ENCODE results near the gene GHRH. TPM values are rescaled to one million over a fixed set of nuclear protein-coding genes. Genes with fewer than 3 reads are reported as not detected.

GHRH gene
- total and polyA plus RNA-seq, 8 donors: 0.80 TPM; not detected in 7

- no peak for FAIRE-seq
Measured at GRCh38 chr20:37243076-37243936, 18.3 kb downstream of the GHRH start.

GRCh38 chr20:37242503-37242902, 19.1 kb downstream of the GHRH start:
- WGBS, 2 donors: 54 to 63% methylated on average over 4 of the region's 4 CpGs
- Histone ChIP-seq H3K4me1 (no peaks in the 10 kb centered on the region), H3K4me3 (no peak overlapping the region), H3K9me3 (no peaks in the 10 kb centered on the region), H3K27ac (no peak overlapping the region), H3K27me3 (no peaks in the 10 kb centered on the region), H3K36me3 (peaks cover 0 to 63% (median 16%) of the 10 kb centered on the region in 3 donors)
- DNase-seq (no peak), FAIRE-seq (no peak), ATAC-seq (no peak)
- TF ChIP-seq, protein P1, sequence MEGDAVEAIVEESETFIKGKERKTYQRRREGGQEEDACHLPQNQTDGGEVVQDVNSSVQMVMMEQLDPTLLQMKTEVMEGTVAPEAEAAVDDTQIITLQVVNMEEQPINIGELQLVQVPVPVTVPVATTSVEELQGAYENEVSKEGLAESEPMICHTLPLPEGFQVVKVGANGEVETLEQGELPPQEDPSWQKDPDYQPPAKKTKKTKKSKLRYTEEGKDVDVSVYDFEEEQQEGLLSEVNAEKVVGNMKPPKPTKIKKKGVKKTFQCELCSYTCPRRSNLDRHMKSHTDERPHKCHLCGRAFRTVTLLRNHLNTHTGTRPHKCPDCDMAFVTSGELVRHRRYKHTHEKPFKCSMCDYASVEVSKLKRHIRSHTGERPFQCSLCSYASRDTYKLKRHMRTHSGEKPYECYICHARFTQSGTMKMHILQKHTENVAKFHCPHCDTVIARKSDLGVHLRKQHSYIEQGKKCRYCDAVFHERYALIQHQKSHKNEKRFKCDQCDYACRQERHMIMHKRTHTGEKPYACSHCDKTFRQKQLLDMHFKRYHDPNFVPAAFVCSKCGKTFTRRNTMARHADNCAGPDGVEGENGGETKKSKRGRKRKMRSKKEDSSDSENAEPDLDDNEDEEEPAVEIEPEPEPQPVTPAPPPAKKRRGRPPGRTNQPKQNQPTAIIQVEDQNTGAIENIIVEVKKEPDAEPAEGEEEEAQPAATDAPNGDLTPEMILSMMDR (IDR thresholded peaks at IDR 0.05): no peak
- intact Hi-C loops (cut with DNase I): no loop called here

More at GRCh38 chr20:37243076-37243936, 18.3 kb downstream of the GHRH start:
- Histone ChIP-seq H3K4me3 (no peak overlapping the region), H3K27ac (no peak overlapping the region), H3K27me3 (no peaks in the 10 kb centered on the region), H3K36me3 (peaks cover 0 to 55% (median 11%) of the 10 kb centered on the region in 3 donors), H3K9me3 (no peaks in the 10 kb centered on the region), H3K4me1 (no peaks in the 10 kb centered on the region)
- TF ChIP-seq, protein P1 (IDR thresholded peaks at IDR 0.05): no peak
- intact Hi-C loops (cut with DNase I): no loop called here
- peak in 1 of 4 donors; percentile 11 for ATAC-seq
- WGBS, 2 donors: 92 to 94% methylated on average over 16 of the region's 16 CpGs
- no peak for DNase-seq

- FAIRE-seq (no peak), DNase-seq (no peak), ATAC-seq (no peak)
- H3K9me3 ChIP-seq: no peaks in the 10 kb centered on the region
- intact Hi-C loops (cut with DNase I): no loop called here
- H3K36me3 ChIP-seq: peaks cover 0 to 82% (median 22%) of the 10 kb centered on the region in 3 donors
- H3K4me1 ChIP-seq: no peaks in the 10 kb centered on the region
- TF ChIP-seq, protein P1 (IDR thresholded peaks at IDR 0.05): no peak
- no peaks in the 10 kb centered on the region for H3K27me3 ChIP-seq
- H3K27ac ChIP-seq: no peak overlapping the region
- WGBS, 2 donors: 83 to 85% methylated on average over 3 of the region's 3 CpGs
- H3K4me3 ChIP-seq: no peak overlapping the region
Measured at GRCh38 chr20:37240337-37241067, 21.1 kb downstream of the GHRH start.

- intact Hi-C loops (cut with DNase I): no loop called here
- H3K27ac ChIP-seq: no peak overlapping the region
- no peaks in the 10 kb centered on the region for H3K9me3 ChIP-seq
- DNase-seq: no peak
- no peak for FAIRE-seq
- ATAC-seq: peak in 3 of 4 donors; percentile 31 to 69 (median 53)
- 62 to 81% methylated on average over 1 of the region's 1 CpG for WGBS, 2 donors
- no peaks in the 10 kb centered on the region for H3K27me3 ChIP-seq
- no peaks in the 10 kb centered on the region for H3K4me1 ChIP-seq
- H3K4me3 ChIP-seq: no peak overlapping the region
- H3K36me3 ChIP-seq: peaks cover 6 to 97% (median 35%) of the 10 kb centered on the region in 3 donors
- TF ChIP-seq, protein P1 (IDR thresholded peaks at IDR 0.05): no peak
Measured at GRCh38 chr20:37238935-37239451, 22.6 kb downstream of the GHRH start.

Data from pancreas (tissue), 10 donors.